ENCODE data around the gene RAB27A.

GRCh38 chr15:55204464-55204863 is 85.1 kb downstream of the RAB27A start:
- TF ChIP-seq RBAK (tag by site-specific recombination; IDR thresholded peaks at IDR 0.05) (no peak), CTCF (tag by site-specific recombination; IDR thresholded peaks at IDR 0.05) (no peak), ZBTB26 (tag by site-specific recombination; optimal IDR thresholded peaks at IDR 0.05) (no peak), ZNF670 (tag by site-specific recombination; IDR thresholded peaks at IDR 0.05; ENCODE audit: low read depth) (no peak), ZNF558 (tag by site-specific recombination; IDR thresholded peaks at IDR 0.05) (no peak), ZNF175 (tag by site-specific recombination; IDR thresholded peaks at IDR 0.05) (no peak), ZBTB44 (tag by site-specific recombination; IDR thresholded peaks at IDR 0.05) (no peak), YY1 (tag by site-specific recombination; IDR thresholded peaks at IDR 0.05) (no peak)
